ENCODE results near the gene NCAM1.

DNA sequence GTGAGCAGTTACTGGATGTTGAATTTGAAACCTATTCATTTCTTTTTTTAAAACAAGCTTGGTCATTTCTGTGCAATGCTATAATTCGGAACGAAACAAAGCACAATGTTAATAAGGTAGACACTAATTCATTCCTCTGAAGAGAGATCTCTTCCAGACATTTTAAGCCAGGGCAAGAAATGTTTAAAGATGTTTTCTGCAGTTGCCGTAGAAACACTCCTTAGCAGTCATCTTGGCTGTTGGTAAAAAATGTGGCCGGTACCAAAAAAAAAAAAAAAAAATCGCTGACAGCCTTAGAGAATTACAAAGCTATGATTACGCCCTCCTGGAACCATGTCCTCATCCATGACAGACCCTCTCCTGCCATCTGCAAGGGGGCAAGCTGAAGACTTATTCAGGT lies 286.7 kb downstream of the NCAM1 start:
- TF ChIP-seq POLR2A (IDR thresholded peaks at IDR 0.05) (no peak), POLR2AphosphoS5 (IDR thresholded peaks at IDR 0.05) (no peak)
- TF ChIP-seq, protein P1, sequence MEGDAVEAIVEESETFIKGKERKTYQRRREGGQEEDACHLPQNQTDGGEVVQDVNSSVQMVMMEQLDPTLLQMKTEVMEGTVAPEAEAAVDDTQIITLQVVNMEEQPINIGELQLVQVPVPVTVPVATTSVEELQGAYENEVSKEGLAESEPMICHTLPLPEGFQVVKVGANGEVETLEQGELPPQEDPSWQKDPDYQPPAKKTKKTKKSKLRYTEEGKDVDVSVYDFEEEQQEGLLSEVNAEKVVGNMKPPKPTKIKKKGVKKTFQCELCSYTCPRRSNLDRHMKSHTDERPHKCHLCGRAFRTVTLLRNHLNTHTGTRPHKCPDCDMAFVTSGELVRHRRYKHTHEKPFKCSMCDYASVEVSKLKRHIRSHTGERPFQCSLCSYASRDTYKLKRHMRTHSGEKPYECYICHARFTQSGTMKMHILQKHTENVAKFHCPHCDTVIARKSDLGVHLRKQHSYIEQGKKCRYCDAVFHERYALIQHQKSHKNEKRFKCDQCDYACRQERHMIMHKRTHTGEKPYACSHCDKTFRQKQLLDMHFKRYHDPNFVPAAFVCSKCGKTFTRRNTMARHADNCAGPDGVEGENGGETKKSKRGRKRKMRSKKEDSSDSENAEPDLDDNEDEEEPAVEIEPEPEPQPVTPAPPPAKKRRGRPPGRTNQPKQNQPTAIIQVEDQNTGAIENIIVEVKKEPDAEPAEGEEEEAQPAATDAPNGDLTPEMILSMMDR (IDR thresholded peaks at IDR 0.05): no peak
